T-helper 1 cell treated with Interleukin-12 subunit alpha and Interleukin-12 subunit beta and Interleukin-4 antibody, amounts not matched to agents 30 μg/mL and 1 μg/mL, for 36 hours (primary cell): Measurements from ENCODE around the gene DLGAP4.

ENCODE experiments used
- H3K27ac Mint-ChIP-seq: one replicate; pipeline ENCODE4 v1.8.0; 2021; ENCODE audit warnings: mild to moderate bottlenecking, mixed read lengths
- H3K27me3 Mint-ChIP-seq: one replicate; pipeline ENCODE4 v1.8.0; 2021; ENCODE audit warnings: low read depth, mixed read lengths
- H3K36me3 Mint-ChIP-seq: one replicate; pipeline ENCODE4 v1.8.0; 2021; ENCODE audit warnings: low read depth, mixed read lengths
- H3K4me1 Mint-ChIP-seq: one replicate; pipeline ENCODE4 v1.8.0; 2021; ENCODE audit warnings: low read depth, mixed read lengths
- H3K4me3 Mint-ChIP-seq: one replicate; pipeline ENCODE4 v1.8.0; 2021; ENCODE audit warnings: mild to moderate bottlenecking, moderate library complexity, mixed read lengths
- H3K9me3 Mint-ChIP-seq: one replicate; pipeline ENCODE4 v1.8.0; 2021; ENCODE audit warnings: mixed read lengths

DLGAP4 gene

GRCh38 chr20:36571564-36572504 is 265.7 kb downstream of the DLGAP4 start:
- Mint-ChIP-seq H3K4me3 (peak overlapping the region; percentile 84), H3K27me3 (no peaks in the 10 kb centered on the region), H3K9me3 (no peaks in the 10 kb centered on the region), H3K4me1 (peaks cover 33% of the 10 kb centered on the region), H3K36me3 (peaks cover 16% of the 10 kb centered on the region), H3K27ac (peak overlapping the region; percentile 98)

GRCh38 chr20:36572701-36573102 is 266.6 kb downstream of the DLGAP4 start:
- H3K27ac Mint-ChIP-seq = peak overlapping the region; percentile 98
- H3K9me3 Mint-ChIP-seq = no peaks in the 10 kb centered on the region
- no peaks in the 10 kb centered on the region for H3K27me3 Mint-ChIP-seq
- peak overlapping the region; percentile 84 for H3K4me3 Mint-ChIP-seq
- H3K36me3 Mint-ChIP-seq = peaks cover 16% of the 10 kb centered on the region
- H3K4me1 Mint-ChIP-seq = peaks cover 33% of the 10 kb centered on the region

GRCh38 chr20:36573103-36573797 is 267.1 kb downstream of the DLGAP4 start, which contains the start of gene TGIF2:
Gene TGIF2, plus strand, starts transcription at chr20:36573597. Its CDS starts 5,178 bp downstream, at chr20:36578775.
- H3K9me3 Mint-ChIP-seq = no peaks in the 10 kb centered on the region
- H3K27ac Mint-ChIP-seq = peak within 1 kb of the TSS; percentile 98
- H3K4me1 Mint-ChIP-seq = peaks cover 33% of the 10 kb centered on the region
- peaks cover 16% of the 10 kb centered on the region for H3K36me3 Mint-ChIP-seq
- H3K27me3 Mint-ChIP-seq = no peaks in the 10 kb centered on the region
- H3K4me3 Mint-ChIP-seq = peak within 1 kb of the TSS; percentile 100

GRCh38 chr20:36573798-36574365 is 267.7 kb downstream of the DLGAP4 start:
- Mint-ChIP-seq H3K9me3 (no peaks in the 10 kb centered on the region), H3K4me1 (peaks cover 33% of the 10 kb centered on the region), H3K27ac (peak overlapping the region; percentile 59), H3K27me3 (no peaks in the 10 kb centered on the region), H3K36me3 (peaks cover 16% of the 10 kb centered on the region), H3K4me3 (peak overlapping the region; percentile 64)

GRCh38 chr20:36574366-36575135 is 268.4 kb downstream of the DLGAP4 start:
- Mint-ChIP-seq H3K4me1 (peaks cover 33% of the 10 kb centered on the region), H3K9me3 (no peaks in the 10 kb centered on the region), H3K4me3 (peak overlapping the region; percentile 100), H3K27ac (peak overlapping the region; percentile 98), H3K36me3 (peaks cover 19% of the 10 kb centered on the region), H3K27me3 (no peaks in the 10 kb centered on the region)

- Mint-ChIP-seq H3K9me3 (no peaks in the 10 kb centered on the region), H3K27ac (peak overlapping the region; percentile 36), H3K36me3 (peaks cover 27% of the 10 kb centered on the region), H3K4me3 (peak overlapping the region; percentile 100), H3K27me3 (no peaks in the 10 kb centered on the region), H3K4me1 (peaks cover 39% of the 10 kb centered on the region)
Measured at GRCh38 chr20:36576081-36576445, 269.9 kb downstream of the DLGAP4 start.
